PFSK-1 (cell line): ENCODE measurements around the gene CLDN6.

Experiments used
- POLR2AphosphoS5 ChIP-seq: IDR thresholded peaks from 2 replicates; pipeline ENCODE4 v1.6.1; 2012; ENCODE audit warnings: low read depth, mild to moderate bottlenecking, control low read depth, low read length, moderate library complexity
- REST ChIP-seq, 2 experiments: IDR thresholded peaks; 2 replicates each; pipeline versions ENCODE4 v1.6.1 to v1.8.0; 2011 to 2012; ENCODE audit warnings: low read depth in 2 of 2, low read length in 2 of 2, control low read depth in 1 of 2, inconsistent platforms in 1 of 2, mild to moderate bottlenecking in 1 of 2, moderate library complexity in 1 of 2; ENCODE audit not compliant: insufficient read depth in 1 of 2
- TAF1 ChIP-seq: IDR thresholded peaks from 2 replicates; pipeline ENCODE4 v1.6.1; 2012; ENCODE audit warnings: low read length, control low read depth, borderline replicate concordance; ENCODE audit not compliant: insufficient read depth

- TF ChIP-seq REST (IDR thresholded peaks at IDR 0.05; ENCODE audit: insufficient read depth in 1 of 2, low read depth in 2 of 2, low read length in 2 of 2) (no peak), TAF1 (no peak), POLR2AphosphoS5 (no peak)
Observed at GRCh38 chr16:3056336-3057180, 38.6 kb upstream of the CLDN6 start.
